GM19452 (cell line): ENCODE results near the gene TMEM178B.

ENCODE experiments used
- ATAC-seq: cut with Tn5 transposase; IDR thresholded peaks from one replicate; pipeline ENCODE4 v1.9.1; 2021; ENCODE audit not compliant: unreplicated experiment

Gene TMEM178B

GRCh38 chr7:141218941-141219340, 145.1 kb downstream of the TMEM178B start:
- no peak for ATAC-seq

- ATAC-seq: no peak
Observed at GRCh38 chr7:141220263-141220880, 146.5 kb downstream of the TMEM178B start.

GRCh38 chr7:141221007-141221612, 147.2 kb downstream of the TMEM178B start:
- no peak for ATAC-seq

- ATAC-seq: no peak
Observed at GRCh38 chr7:141225916-141226618, 152.2 kb downstream of the TMEM178B start.

- no peak for ATAC-seq
Observed at GRCh38 chr7:141227454-141227853, 153.6 kb downstream of the TMEM178B start.

GRCh38 chr7:141228482-141228881, 154.6 kb downstream of the TMEM178B start:
- ATAC-seq: no peak

GRCh38 chr7:141231018-141231792, 157.3 kb downstream of the TMEM178B start:
- no peak for ATAC-seq

GRCh38 chr7:141232286-141233051, 158.6 kb downstream of the TMEM178B start:
- ATAC-seq: no peak

GRCh38 chr7:141234335-141235105, 160.7 kb downstream of the TMEM178B start:
- ATAC-seq: no peak

GRCh38 chr7:141235656-141236055, 161.8 kb downstream of the TMEM178B start:
- ATAC-seq: no peak

- ATAC-seq: no peak
Observed at GRCh38 chr7:141238596-141239243, 164.9 kb downstream of the TMEM178B start.

- ATAC-seq: no peak
Observed at GRCh38 chr7:141239661-141240060, 165.8 kb downstream of the TMEM178B start.

GRCh38 chr7:141242568-141242967, 168.7 kb downstream of the TMEM178B start:
- ATAC-seq: no peak

GRCh38 chr7:141243368-141243767, 169.5 kb downstream of the TMEM178B start:
- no peak for ATAC-seq

GRCh38 chr7:141244435-141244834, 170.6 kb downstream of the TMEM178B start:
- no peak for ATAC-seq

- ATAC-seq: no peak
Observed at GRCh38 chr7:141246426-141246825, 172.6 kb downstream of the TMEM178B start.

GRCh38 chr7:141251180-141251579, 177.3 kb downstream of the TMEM178B start:
- ATAC-seq: no peak

- no peak for ATAC-seq
Observed at GRCh38 chr7:141251957-141252356, 178.1 kb downstream of the TMEM178B start.

- no peak for ATAC-seq
Observed at GRCh38 chr7:141257597-141257996, 183.7 kb downstream of the TMEM178B start.

- no peak for ATAC-seq
Observed at GRCh38 chr7:141258559-141258958, 184.7 kb downstream of the TMEM178B start.
